Gastroesophageal sphincter (tissue), 3 donors: ENCODE measurements around the gene EPHB1.

Experiments used
- CTCF ChIP-seq, 4 experiments: fragments of 200-600 bp in 2 of 4; fragments of 450-650 bp in 2 of 4; sonication (generic) in 1 of 4; IDR thresholded peaks; one replicate each; pipeline ENCODE4 v1.5.1; 2017 to 2019; ENCODE audit warnings: antibody characterized with exemption in 4 of 4, mild to moderate bottlenecking in 2 of 4, moderate library complexity in 2 of 4
- POLR2A ChIP-seq, 2 donors: fragments of 450-650 bp; IDR thresholded peaks; one replicate each; pipeline ENCODE4 v1.6.1; 2017; ENCODE audit warnings: antibody characterized with exemption in 2 of 2, mild to moderate bottlenecking in 2 of 2, moderate library complexity in 1 of 2
- POLR2AphosphoS5 ChIP-seq: sonication (generic); formaldehyde crosslinking; IDR thresholded peaks from one replicate; pipeline ENCODE4 v1.6.1; 2017; ENCODE audit warnings: antibody characterized with exemption

- TF ChIP-seq CTCF (IDR thresholded peaks at IDR 0.05) (no peak), POLR2AphosphoS5 (no peak), POLR2A (IDR thresholded peaks at IDR 0.05) (no peak)
Measured at GRCh38 chr3:134998158-134998557, 203.1 kb downstream of the EPHB1 start.
